Measurements from ENCODE around the gene RPL7L1.

The RPL7L1 gene

GRCh38 chr6:42936398-42936797 is 57.0 kb downstream of the RPL7L1 start (continued):
- TF ChIP-seq ZNF391 (tag by site-specific recombination; IDR thresholded peaks at IDR 0.05; ENCODE audit: borderline replicate concordance, low read depth) (no peak), ZBTB17 (tag by site-specific recombination; IDR thresholded peaks at IDR 0.05) (no peak), ZNF626 (tag by site-specific recombination; IDR thresholded peaks at IDR 0.05) (no peak), ZNF561 (tag by site-specific recombination; IDR thresholded peaks at IDR 0.05; ENCODE audit: borderline replicate concordance) (no peak), GLIS1 (tag by site-specific recombination; IDR thresholded peaks at IDR 0.05) (no peak)

GRCh38 chr6:42937548-42938427 is 58.4 kb downstream of the RPL7L1 start:
- peaks cover 14 to 75% of the 10 kb centered on the region in 2 experiments; a peak in 2 of 3 replicates for H3K36me3 ChIP-seq (ENCODE audit: control insufficient read depth in 2 of 2, insufficient read depth in 1 of 2, low read length in 2 of 2)
- no peak for TF ChIP-seq KLF17 (tag by site-specific recombination; IDR thresholded peaks at IDR 0.05)
- no peak for TF ChIP-seq ZNF580 (tag by site-specific recombination; IDR thresholded peaks at IDR 0.05)
- POLR2A ChIA-PET = interaction anchor here (0.5 to 3.3 kb wide), 6 partner anchors 8 to 1035 kb away, joined by 3 to 16 read pairs (median 3); partner anchors contain the start of genes CNPY3 and PPP2R5D
- H3K4me3 ChIP-seq (ENCODE audit: low read depth, low read length) = no peak overlapping the region
- no peaks in the 10 kb centered on the region for H3K4me1 ChIP-seq (ENCODE audit: control insufficient read depth, insufficient read depth, low read length)
- CTCF ChIA-PET = no interaction called here
- H3K9me3 ChIP-seq (ENCODE audit: control insufficient read depth, insufficient read depth, low read depth, low read length) = no peaks in the 10 kb centered on the region
- no peak overlapping the region for H3K27ac ChIP-seq (ENCODE audit: extremely low read depth, low read depth, low read length)

GRCh38 chr6:42938428-42938796 is 59.0 kb downstream of the RPL7L1 start:
- ChIA-PET CTCF (no interaction called here), POLR2A (interaction anchor here (0.6 to 3.3 kb wide), 5 partner anchors 9 to 1034 kb away, joined by 3 to 16 read pairs (median 4); partner anchors contain the start of genes CNPY3, KLHDC3, MEA1 and PPP2R5D)
- no peaks in the 10 kb centered on the region for H3K9me3 ChIP-seq (ENCODE audit: control insufficient read depth, insufficient read depth, low read depth, low read length)
- no peak overlapping the region for H3K27ac ChIP-seq (ENCODE audit: extremely low read depth, low read depth, low read length)
- H3K4me1 ChIP-seq (ENCODE audit: control insufficient read depth, insufficient read depth, low read length) = no peaks in the 10 kb centered on the region
- H3K4me3 ChIP-seq (ENCODE audit: low read depth, low read length) = no peak overlapping the region
- peaks cover 17 to 70% of the 10 kb centered on the region in 2 experiments for H3K36me3 ChIP-seq (ENCODE audit: control insufficient read depth in 2 of 2, insufficient read depth in 1 of 2, low read length in 2 of 2)
- no peak for TF ChIP-seq ATF2 (tag by site-specific recombination; IDR thresholded peaks at IDR 0.05; ENCODE audit: low read depth)
- TF ChIP-seq SP2 (tag by site-specific recombination; IDR thresholded peaks at IDR 0.05) = no peak
- no peak for TF ChIP-seq ZNF544 (tag by site-specific recombination; IDR thresholded peaks at IDR 0.05)
- TF ChIP-seq HOXA7 (CRISPR knock-in tag; IDR thresholded peaks at IDR 0.05; ENCODE audit: borderline replicate concordance) = no peak

GRCh38 chr6:42938987-42939809 is 59.8 kb downstream of the RPL7L1 start:
- CTCF ChIA-PET = interaction anchor here (0.7 kb wide), 1 partner anchor 25 kb away, joined by 4 read pairs; no protein-coding TSS in a partner anchor
- TF ChIP-seq CTCF (tag by site-specific recombination; IDR thresholded peaks at IDR 0.05) (no peak), ZNF16 (tag by site-specific recombination; IDR thresholded peaks at IDR 0.05; ENCODE audit: low read depth) (no peak), ZNF488 (tag by site-specific recombination; IDR thresholded peaks at IDR 0.05) (no peak), ZNF624 (tag by site-specific recombination; IDR thresholded peaks at IDR 0.05) (no peak), BCL6B (tag by site-specific recombination; IDR thresholded peaks at IDR 0.05) (no peak), ZNF223 (tag by site-specific recombination; IDR thresholded peaks at IDR 0.05) (no peak), HOXD13 (CRISPR knock-in tag; IDR thresholded peaks at IDR 0.05; ENCODE audit: borderline replicate concordance) (no peak)

More at GRCh38 chr6:42938987-42939809, 59.8 kb downstream of the RPL7L1 start:
- no peak overlapping the region for H3K27ac ChIP-seq (ENCODE audit: extremely low read depth, low read depth, low read length)
- H3K4me1 ChIP-seq (ENCODE audit: control insufficient read depth, insufficient read depth, low read length) = no peaks in the 10 kb centered on the region
- POLR2A ChIA-PET = interaction anchor here (0.7 to 3.3 kb wide), 5 partner anchors 10 to 75 kb away, joined by 3 to 16 read pairs (median 4); partner anchors contain the start of genes CNPY3, KLHDC3, MEA1 and PPP2R5D
- no peak overlapping the region for H3K4me3 ChIP-seq (ENCODE audit: low read depth, low read length)
- H3K36me3 ChIP-seq (ENCODE audit: control insufficient read depth in 2 of 2, insufficient read depth in 1 of 2, low read length in 2 of 2) = peaks cover 20 to 67% of the 10 kb centered on the region in 2 experiments
- no peaks in the 10 kb centered on the region for H3K9me3 ChIP-seq (ENCODE audit: control insufficient read depth, insufficient read depth, low read depth, low read length)
